Loucy (cell line): ENCODE data around the gene LOXL1.

Experiments used
- H2AFZ ChIP-seq: fragments of 200-600 bp; sonication (generic); 2 replicates; pipeline ENCODE4 v1.6.0; 2016; ENCODE audit warnings: antibody characterized with exemption, mild to moderate bottlenecking, low read length, moderate library complexity
- H3F3A ChIP-seq: fragments of 200-600 bp; 2 replicates; pipeline ENCODE4 v1.6.0; 2016; ENCODE audit warnings: antibody characterized with exemption, low read depth, mild to moderate bottlenecking
- H3K27me3 ChIP-seq: fragments of 200-600 bp; sonication (generic); 2 replicates; pipeline ENCODE4 v1.6.1; 2014; ENCODE audit warnings: low read length, mild to moderate bottlenecking; ENCODE audit not compliant: insufficient read depth, poor library complexity, severe bottlenecking
- H3K36me3 ChIP-seq: fragments of 200-600 bp; sonication (generic); 2 replicates; pipeline ENCODE4 v1.6.1; 2016; ENCODE audit warnings: low read length; ENCODE audit not compliant: insufficient read depth
- H3K4me1 ChIP-seq: fragments of 200-600 bp; sonication (generic); 2 replicates; pipeline ENCODE4 v1.5.1; 2014; ENCODE audit warnings: low read length, mild to moderate bottlenecking; ENCODE audit not compliant: insufficient read depth, poor library complexity, severe bottlenecking
- H3K4me2 ChIP-seq: fragments of 200-600 bp; sonication (generic); 2 replicates; pipeline ENCODE4 v1.6.0; 2014; ENCODE audit warnings: antibody characterized with exemption, low read length, low read depth, mild to moderate bottlenecking; ENCODE audit not compliant: poor library complexity, severe bottlenecking
- H3K4me3 ChIP-seq: fragments of 200-600 bp; sonication (generic); 2 replicates; pipeline ENCODE4 v1.5.1; 2014; ENCODE audit warnings: low read length, mild to moderate bottlenecking, mixed read lengths; ENCODE audit not compliant: poor library complexity, severe bottlenecking
- H3K79me2 ChIP-seq: fragments of 200-600 bp; sonication (generic); 2 replicates; pipeline ENCODE4 v1.6.1; 2014; ENCODE audit warnings: low read length; ENCODE audit not compliant: insufficient read depth
- H3K9ac ChIP-seq: fragments of 200-600 bp; sonication (generic); 2 replicates; pipeline ENCODE4 v1.6.0; 2014; ENCODE audit warnings: mild to moderate bottlenecking, low read depth, low read length, moderate library complexity; ENCODE audit not compliant: poor library complexity, severe bottlenecking
- H3K9me2 ChIP-seq: fragments of 200-600 bp; sonication (generic); replicated peaks from 2 replicates; pipeline ENCODE4 v1.6.1; 2016; ENCODE audit warnings: low read depth, low read length, mixed read lengths
- H3K9me3 ChIP-seq: fragments of 200-600 bp; sonication (generic); 2 replicates; pipeline ENCODE4 v1.6.1; 2014; ENCODE audit warnings: mild to moderate bottlenecking, antibody characterized with exemption, low read length, low read depth; ENCODE audit not compliant: insufficient read depth
- H4K20me1 ChIP-seq: fragments of 200-600 bp; sonication (generic); 2 replicates; pipeline ENCODE4 v1.6.0; 2014; ENCODE audit warnings: antibody characterized with exemption, low read length, mild to moderate bottlenecking; ENCODE audit not compliant: insufficient read depth, poor library complexity, severe bottlenecking
- EZH2phosphoT487 ChIP-seq: fragments of 200-600 bp; IDR thresholded peaks from 2 replicates; pipeline ENCODE4 v1.6.1; 2018; ENCODE audit warnings: antibody characterized with exemption, mild to moderate bottlenecking, moderate library complexity, borderline replicate concordance
- TF ChIP-seq, protein P1 (sequence below): fragments of 200-600 bp; sonication (generic); conservative IDR thresholded peaks from 2 replicates; pipeline ENCODE4 v1.5.1; 2014; ENCODE audit warnings: mild to moderate bottlenecking, antibody characterized with exemption, low read length

The LOXL1 gene

DNA sequence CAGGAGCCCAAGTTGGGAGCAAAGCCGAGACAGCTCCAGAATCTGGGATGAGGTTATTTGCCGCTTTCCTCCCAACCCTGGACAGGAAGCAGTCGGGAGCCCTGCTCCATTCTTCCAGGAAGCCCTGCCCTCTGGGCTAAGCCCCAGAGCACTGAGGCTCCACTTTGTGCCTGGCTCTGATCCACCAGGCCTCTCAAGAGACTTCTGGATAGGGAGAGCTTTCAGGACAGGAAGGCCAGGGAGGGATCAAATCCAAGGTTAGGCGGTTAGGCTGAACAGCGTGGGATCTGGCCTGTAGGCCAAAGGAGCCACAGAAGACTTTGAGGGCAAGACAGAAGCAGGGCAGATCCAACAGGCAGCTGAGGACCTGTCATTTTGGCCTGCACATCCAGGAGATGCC lies 65.0 kb downstream of the LOXL1 start:
- peaks cover 13% of the 10 kb centered on the region for H4K20me1 ChIP-seq
- peaks cover 17% of the 10 kb centered on the region for H3K79me2 ChIP-seq
- TF ChIP-seq, protein P1, sequence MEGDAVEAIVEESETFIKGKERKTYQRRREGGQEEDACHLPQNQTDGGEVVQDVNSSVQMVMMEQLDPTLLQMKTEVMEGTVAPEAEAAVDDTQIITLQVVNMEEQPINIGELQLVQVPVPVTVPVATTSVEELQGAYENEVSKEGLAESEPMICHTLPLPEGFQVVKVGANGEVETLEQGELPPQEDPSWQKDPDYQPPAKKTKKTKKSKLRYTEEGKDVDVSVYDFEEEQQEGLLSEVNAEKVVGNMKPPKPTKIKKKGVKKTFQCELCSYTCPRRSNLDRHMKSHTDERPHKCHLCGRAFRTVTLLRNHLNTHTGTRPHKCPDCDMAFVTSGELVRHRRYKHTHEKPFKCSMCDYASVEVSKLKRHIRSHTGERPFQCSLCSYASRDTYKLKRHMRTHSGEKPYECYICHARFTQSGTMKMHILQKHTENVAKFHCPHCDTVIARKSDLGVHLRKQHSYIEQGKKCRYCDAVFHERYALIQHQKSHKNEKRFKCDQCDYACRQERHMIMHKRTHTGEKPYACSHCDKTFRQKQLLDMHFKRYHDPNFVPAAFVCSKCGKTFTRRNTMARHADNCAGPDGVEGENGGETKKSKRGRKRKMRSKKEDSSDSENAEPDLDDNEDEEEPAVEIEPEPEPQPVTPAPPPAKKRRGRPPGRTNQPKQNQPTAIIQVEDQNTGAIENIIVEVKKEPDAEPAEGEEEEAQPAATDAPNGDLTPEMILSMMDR = no peak
- no peak for TF ChIP-seq EZH2phosphoT487
- H3K9me2 ChIP-seq = no peaks in the 10 kb centered on the region
- no peaks in the 10 kb centered on the region for H3K36me3 ChIP-seq
- H3K27me3 ChIP-seq = peaks cover 4% of the 10 kb centered on the region
- H3K9ac ChIP-seq = peak overlapping the region; percentile 72
- no peak overlapping the region for H2AFZ ChIP-seq
- peak overlapping the region; percentile 96 for H3K4me2 ChIP-seq
- peak overlapping the region; percentile 86 for H3K4me3 ChIP-seq
- H3K4me1 ChIP-seq = peaks cover 41% of the 10 kb centered on the region
- no peaks in the 10 kb centered on the region for H3F3A ChIP-seq
- no peaks in the 10 kb centered on the region for H3K9me3 ChIP-seq

DNA sequence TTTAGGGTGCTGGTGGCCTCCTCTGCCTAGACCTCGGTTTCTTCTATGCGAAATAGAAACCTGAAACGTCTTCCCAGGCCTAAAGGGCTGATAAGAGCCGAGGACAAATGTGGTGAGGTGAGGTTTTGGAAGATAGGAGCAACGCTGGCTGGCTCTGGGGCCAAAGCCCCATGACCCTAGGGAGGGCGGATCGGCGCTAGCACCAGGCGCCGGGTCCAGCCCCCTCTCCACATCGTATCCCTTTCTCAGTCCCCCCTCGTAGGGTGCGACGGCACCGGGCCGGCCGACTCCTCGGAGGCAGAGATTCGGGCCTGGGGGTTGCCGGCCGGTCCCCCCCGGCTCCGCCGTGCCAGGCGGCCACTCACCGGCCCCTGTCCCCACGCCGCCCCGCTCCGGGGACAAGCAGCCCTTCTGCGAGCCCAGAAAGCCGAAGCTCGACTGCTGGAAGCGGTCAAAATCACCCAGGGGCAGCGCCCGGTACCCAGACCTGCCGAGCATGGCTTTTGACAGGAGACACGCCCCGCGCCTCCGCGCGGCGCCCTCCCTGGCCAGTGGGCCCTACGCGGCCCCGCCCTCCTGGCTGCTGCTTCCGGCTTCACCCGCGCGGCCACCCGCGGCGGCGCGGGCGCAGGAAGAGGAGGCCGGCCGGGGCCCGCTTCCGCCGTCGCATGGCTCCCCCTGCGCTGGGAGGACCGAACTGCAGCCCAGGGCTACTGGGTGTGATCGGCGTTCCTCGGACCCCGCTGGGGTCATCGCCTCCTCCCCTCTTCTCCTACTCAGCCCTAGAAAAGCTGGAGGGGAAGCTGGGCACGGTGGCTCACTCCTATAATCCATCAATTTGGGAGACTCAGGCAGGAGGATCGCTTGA lies 65.7 kb downstream of the LOXL1 start, which contains the start of gene STOML1:
STOML1 (minus strand) TSS at position 570 of the 868 bp plus-strand sequence; CDS start at position 498, 72 bp downstream.
- Histone ChIP-seq H3K4me1 (peaks cover 38% of the 10 kb centered on the region), H3K4me2 (peak within 1 kb of the TSS; percentile 96), H3K79me2 (peaks cover 24% of the 10 kb centered on the region), H3K9me3 (no peaks in the 10 kb centered on the region), H4K20me1 (peaks cover 17% of the 10 kb centered on the region), H3K36me3 (no peaks in the 10 kb centered on the region), H3F3A (0 out of 2 replicates have a peak, but pooled peaks cover 4% of the 10 kb centered on the region), H3K27me3 (peaks cover 4% of the 10 kb centered on the region), H3K4me3 (peak within 1 kb of the TSS; percentile 86), H3K9ac (peak within 1 kb of the TSS; percentile 98), H2AFZ (peak within 1 kb of the TSS; percentile 53), H3K9me2 (no peaks in the 10 kb centered on the region)
- no peak for TF ChIP-seq EZH2phosphoT487
- TF ChIP-seq, protein P1 = peak; percentile 79

DNA sequence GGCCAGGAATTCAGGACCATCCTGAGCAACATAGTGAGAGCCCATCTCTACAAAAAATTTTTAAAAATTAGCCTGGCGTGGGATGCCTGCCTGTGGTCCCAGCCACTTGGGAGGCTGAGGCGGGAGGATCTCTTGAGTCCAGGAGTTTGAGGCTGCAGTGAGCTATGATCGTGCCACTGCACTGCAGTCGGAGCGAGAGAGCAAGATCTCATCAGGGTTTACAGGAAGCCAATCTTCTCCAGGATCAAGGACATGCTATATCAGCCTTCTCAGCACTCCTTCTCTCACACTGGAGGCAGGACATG lies 66.3 kb downstream of the LOXL1 start:
- H3K4me2 ChIP-seq = peak overlapping the region; percentile 96
- peaks cover 37% of the 10 kb centered on the region for H3K4me1 ChIP-seq
- peak overlapping the region; percentile 98 for H3K9ac ChIP-seq
- H2AFZ ChIP-seq = peak overlapping the region; percentile 49
- H4K20me1 ChIP-seq = peaks cover 21% of the 10 kb centered on the region
- peak overlapping the region; percentile 86 for H3K4me3 ChIP-seq
- no peak for TF ChIP-seq EZH2phosphoT487
- TF ChIP-seq, protein P1 = no peak
- peaks cover 30% of the 10 kb centered on the region for H3K79me2 ChIP-seq
- peaks cover 4% of the 10 kb centered on the region for H3K27me3 ChIP-seq
- no peaks in the 10 kb centered on the region for H3K9me3 ChIP-seq
- H3K9me2 ChIP-seq = no peaks in the 10 kb centered on the region
- H3K36me3 ChIP-seq = no peaks in the 10 kb centered on the region
- H3F3A ChIP-seq = 0 out of 2 replicates have a peak, but pooled peaks cover 4% of the 10 kb centered on the region
